Tibial artery (tissue), 4 donors: ENCODE results near the gene SNX10.

Experiments
- DNase-seq, 2 donors: peaks; one replicate each; pipeline ENCODE4 v3.0.0-alpha.2; 2019
- H3K27ac ChIP-seq, 2 donors: fragments of 200-600 bp; sonication (generic) in 1 of 2; 1 replicate in 1 of 2; 2 replicates in 1 of 2; pipeline ENCODE4 v1.5.1; 2018 to 2019; ENCODE audit warnings: mild to moderate bottlenecking in 1 of 2
- H3K27me3 ChIP-seq, 2 donors: fragments of 200-600 bp; sonication (generic) in 1 of 2; one replicate each; pipeline versions ENCODE4 v1.5.1 to v1.6.0; 2016 to 2019
- H3K36me3 ChIP-seq, 3 donors: fragments of 200-600 bp; sonication (generic) in 2 of 3; one replicate each; pipeline ENCODE4 v1.5.1; 2016 to 2019; ENCODE audit warnings: mild to moderate bottlenecking in 2 of 3
- H3K4me1 ChIP-seq, 4 donors: fragments of 200-600 bp; sonication (generic) in 2 of 4; 1 replicate in 3 of 4; 2 replicates in 1 of 4; pipeline ENCODE4 v1.5.1; 2016 to 2019
- H3K4me3 ChIP-seq, 2 donors: fragments of 200-600 bp; sonication (generic) in 1 of 2; 1 replicate in 1 of 2; 2 replicates in 1 of 2; pipeline ENCODE4 v1.5.1; 2018 to 2019; ENCODE audit warnings: mild to moderate bottlenecking in 2 of 2
- H3K9me3 ChIP-seq, 3 donors: fragments of 200-600 bp; sonication (generic) in 1 of 3; one replicate each; pipeline ENCODE4 v1.5.1; 2016 to 2019
- CTCF ChIP-seq, 2 experiments: fragments of 200-600 bp in 1 of 2; fragments of 450-650 bp in 1 of 2; IDR thresholded peaks; one replicate each; pipeline ENCODE4 v1.5.1; 2017 to 2019; ENCODE audit warnings: antibody characterized with exemption in 2 of 2, mild to moderate bottlenecking in 1 of 2, moderate library complexity in 1 of 2
- intact Hi-C: fragments of 100-400 bp; cut with DNase I; formaldehyde crosslinking; loops from one replicate; pipeline ENCODE4 v1.15.0; 2023; ENCODE audit warnings: low total_unique reads

The SNX10 gene

GRCh38 chr7:26309089-26309488 lies 17.4 kb downstream of the SNX10 start:
- no peak for TF ChIP-seq CTCF (IDR thresholded peaks at IDR 0.05)
- intact Hi-C loops: no loop called here
- Histone ChIP-seq H3K27me3 (peaks cover 0 to 4% of the 10 kb centered on the region in 2 donors), H3K36me3 (no peaks in the 10 kb centered on the region), H3K4me3 (no peak overlapping the region), H3K9me3 (no peaks in the 10 kb centered on the region), H3K4me1 (no peaks in the 10 kb centered on the region), H3K27ac (no peak overlapping the region)
- no peak for DNase-seq

- no peak overlapping the region for H3K4me3 ChIP-seq
- no peaks in the 10 kb centered on the region for H3K4me1 ChIP-seq
- intact Hi-C loops: no loop called here
- no peaks in the 10 kb centered on the region for H3K9me3 ChIP-seq
- no peaks in the 10 kb centered on the region for H3K36me3 ChIP-seq
- H3K27ac ChIP-seq: no peak overlapping the region
- TF ChIP-seq CTCF (IDR thresholded peaks at IDR 0.05): no peak
- no peak for DNase-seq
- peaks cover 0 to 4% of the 10 kb centered on the region in 2 donors for H3K27me3 ChIP-seq
Measured at GRCh38 chr7:26311798-26312197, 20.1 kb downstream of the SNX10 start.

GRCh38 chr7:26317211-26317610 lies 25.5 kb downstream of the SNX10 start:
- Histone ChIP-seq H3K36me3 (no peaks in the 10 kb centered on the region), H3K9me3 (no peaks in the 10 kb centered on the region), H3K4me1 (no peaks in the 10 kb centered on the region), H3K27me3 (no peaks in the 10 kb centered on the region), H3K4me3 (no peak overlapping the region), H3K27ac (no peak overlapping the region)
- intact Hi-C loops: no loop called here
- TF ChIP-seq CTCF (IDR thresholded peaks at IDR 0.05): no peak
- DNase-seq: no peak

- no peaks in the 10 kb centered on the region for H3K4me1 ChIP-seq
- no peaks in the 10 kb centered on the region for H3K27me3 ChIP-seq
- no peaks in the 10 kb centered on the region for H3K9me3 ChIP-seq
- TF ChIP-seq CTCF (IDR thresholded peaks at IDR 0.05): no peak
- no peak overlapping the region for H3K27ac ChIP-seq
- no peaks in the 10 kb centered on the region for H3K36me3 ChIP-seq
- DNase-seq: no peak
- H3K4me3 ChIP-seq: no peak overlapping the region
- intact Hi-C loops: no loop called here
Measured at GRCh38 chr7:26318921-26319320, 27.3 kb downstream of the SNX10 start.

- H3K27me3 ChIP-seq: no peaks in the 10 kb centered on the region
- no peak overlapping the region for H3K4me3 ChIP-seq
- DNase-seq: no peak
- TF ChIP-seq CTCF (IDR thresholded peaks at IDR 0.05): no peak
- no peaks in the 10 kb centered on the region for H3K9me3 ChIP-seq
- intact Hi-C loops: no loop called here
- no peak overlapping the region for H3K27ac ChIP-seq
- H3K4me1 ChIP-seq: no peaks in the 10 kb centered on the region
- H3K36me3 ChIP-seq: no peaks in the 10 kb centered on the region
Measured at GRCh38 chr7:26319636-26320035, 28.0 kb downstream of the SNX10 start.

- Histone ChIP-seq H3K36me3 (no peaks in the 10 kb centered on the region), H3K4me3 (no peak overlapping the region), H3K27ac (no peak overlapping the region), H3K9me3 (no peaks in the 10 kb centered on the region), H3K4me1 (no peaks in the 10 kb centered on the region), H3K27me3 (no peaks in the 10 kb centered on the region)
- intact Hi-C loops: no loop called here
- TF ChIP-seq CTCF (IDR thresholded peaks at IDR 0.05): no peak
- DNase-seq: no peak
Measured at GRCh38 chr7:26320878-26321277, 29.2 kb downstream of the SNX10 start.
